ENCODE results near the gene EFCAB14. TPM values are rescaled to one million over a fixed set of nuclear protein-coding genes. Genes with fewer than 3 reads are reported as not detected.
"Not testable (repeated sequence)": the region's sequence is repeated elsewhere in the genome, so short reads cannot be mapped to it uniquely, and the experiment has no call there.

The EFCAB14 gene
- total RNA-seq, 1 donor from 2014 or later = 99.8 TPM

- no peak for TF ChIP-seq CTCF (IDR thresholded peaks at IDR 0.05)
- peaks cover 35 to 56% of the 10 kb centered on the region in 2 donors for H3K36me3 ChIP-seq
These were observed 59.5 kb downstream of the EFCAB14 start for GRCh38 chr1:46659307-46659870.

GRCh38 chr1:46657775-46658174 is 61.1 kb downstream of the EFCAB14 start:
- no peak for DNase-seq (ENCODE audit: low spot score in 2 of 2)
- Histone ChIP-seq H3K27ac (no peak overlapping the region), H3K4me3 (no peak overlapping the region), H3K9me3 (no peaks in the 10 kb centered on the region), H3K4me1 (no peaks in the 10 kb centered on the region), H3K36me3 (peaks cover 26 to 53% of the 10 kb centered on the region in 2 donors), H3K27me3 (no peaks in the 10 kb centered on the region)
- no peak for TF ChIP-seq CTCF (IDR thresholded peaks at IDR 0.05)
- intact Hi-C loops (cut with DNase I) = no loop called here

More at GRCh38 chr1:46659307-46659870, 59.5 kb downstream of the EFCAB14 start:
- no peaks in the 10 kb centered on the region for H3K27me3 ChIP-seq
- no peaks in the 10 kb centered on the region for H3K9me3 ChIP-seq
- no peak overlapping the region for H3K27ac ChIP-seq
- DNase-seq (ENCODE audit: low spot score in 2 of 2) = no peak
- H3K4me3 ChIP-seq = no peak overlapping the region
- intact Hi-C loops (cut with DNase I) = no loop called here
- no peaks in the 10 kb centered on the region for H3K4me1 ChIP-seq

- no peak overlapping the region for H3K4me3 ChIP-seq
- no peak overlapping the region for H3K27ac ChIP-seq
- intact Hi-C loops (cut with DNase I) = no loop called here
- H3K27me3 ChIP-seq = no peaks in the 10 kb centered on the region
- H3K9me3 ChIP-seq = no peaks in the 10 kb centered on the region
- DNase-seq (ENCODE audit: low spot score in 2 of 2) = no peak
- no peak for TF ChIP-seq CTCF (IDR thresholded peaks at IDR 0.05)
- H3K36me3 ChIP-seq = peaks cover 32 to 64% of the 10 kb centered on the region in 2 donors
- no peaks in the 10 kb centered on the region for H3K4me1 ChIP-seq
These were observed 62.3 kb downstream of the EFCAB14 start for GRCh38 chr1:46656643-46657042.

GRCh38 chr1:46655848-46656247 is 63.1 kb downstream of the EFCAB14 start:
- Histone ChIP-seq H3K36me3 (peaks cover 32 to 61% of the 10 kb centered on the region in 2 donors), H3K27ac (no peak overlapping the region)
- intact Hi-C loops (cut with DNase I) = no loop called here

GRCh38 chr1:46654698-46655097 is 64.2 kb downstream of the EFCAB14 start:
- H3K4me3 ChIP-seq; H3K27me3 ChIP-seq; DNase-seq (ENCODE audit: low spot score in 2 of 2); H3K4me1 ChIP-seq; H3K27ac ChIP-seq; H3K9me3 ChIP-seq; intact Hi-C loops (cut with DNase I): not testable (repeated sequence)
- peaks cover 41 to 72% of the 10 kb centered on the region in 2 donors for H3K36me3 ChIP-seq

More at GRCh38 chr1:46655848-46656247, 63.1 kb downstream of the EFCAB14 start:
- Histone ChIP-seq H3K9me3 (no peaks in the 10 kb centered on the region), H3K27me3 (no peaks in the 10 kb centered on the region), H3K4me1 (no peaks in the 10 kb centered on the region), H3K4me3 (no peak overlapping the region)
- no peak for DNase-seq (ENCODE audit: low spot score in 2 of 2)
- TF ChIP-seq CTCF (IDR thresholded peaks at IDR 0.05) = no peak

- no peak overlapping the region for H3K4me3 ChIP-seq
- intact Hi-C loops (cut with DNase I) = no loop called here
- TF ChIP-seq CTCF (IDR thresholded peaks at IDR 0.05) = no peak
- H3K36me3 ChIP-seq = peaks cover 46 to 72% of the 10 kb centered on the region in 2 donors
- DNase-seq (ENCODE audit: low spot score in 2 of 2) = no peak
- no peaks in the 10 kb centered on the region for H3K27me3 ChIP-seq
- H3K4me1 ChIP-seq = no peaks in the 10 kb centered on the region
- H3K9me3 ChIP-seq = no peaks in the 10 kb centered on the region
- no peak overlapping the region for H3K27ac ChIP-seq
These were observed 64.9 kb downstream of the EFCAB14 start for GRCh38 chr1:46654012-46654411.

All from ascending aorta (tissue), 2 donors.